K562 treated with DMSO at 1 percent for 12 hours (cell line): ENCODE results near the gene PHYHIPL. TPM values are rescaled to one million over a fixed set of nuclear protein-coding genes. Genes with fewer than 3 reads are reported as not detected.

Experiments used
- total RNA-seq: library from RNA; unstranded; fragments of 300-600 nt; gene quantifications from 2 replicates; pipeline ENCODE4 v1.2.3, GENCODE V29; 2022; ENCODE audit not compliant: insufficient read depth

PHYHIPL gene
- not detected in 2 replicates for total RNA-seq

GRCh38 chr10:59176241-59177030, at the start of gene PHYHIPL:
TSS of gene PHYHIPL (plus strand) at chr10:59176643. CDS start at chr10:59176854, 211 bp downstream.

Other genes starting within 250 kb of the PHYHIPL start
- gene FAM13C, start 185.9 kb downstream of the PHYHIPL start, total RNA-seq: not detected in 2 replicates